Tibial artery (tissue), 4 donors: Measurements from ENCODE around the gene POU2AF2.

Source experiments
- DNase-seq, 2 donors: peaks; one replicate each; pipeline ENCODE4 v3.0.0-alpha.2; 2019
- H3K27ac ChIP-seq, 2 donors: fragments of 200-600 bp; sonication (generic) in 1 of 2; 1 replicate in 1 of 2; 2 replicates in 1 of 2; pipeline ENCODE4 v1.5.1; 2018 to 2019; ENCODE audit warnings: mild to moderate bottlenecking in 1 of 2
- H3K27me3 ChIP-seq, 2 donors: fragments of 200-600 bp; sonication (generic) in 1 of 2; one replicate each; pipeline versions ENCODE4 v1.5.1 to v1.6.0; 2016 to 2019
- H3K36me3 ChIP-seq, 3 donors: fragments of 200-600 bp; sonication (generic) in 2 of 3; one replicate each; pipeline ENCODE4 v1.5.1; 2016 to 2019; ENCODE audit warnings: mild to moderate bottlenecking in 2 of 3
- H3K4me1 ChIP-seq, 4 donors: fragments of 200-600 bp; sonication (generic) in 2 of 4; 1 replicate in 3 of 4; 2 replicates in 1 of 4; pipeline ENCODE4 v1.5.1; 2016 to 2019
- H3K4me3 ChIP-seq, 2 donors: fragments of 200-600 bp; sonication (generic) in 1 of 2; 1 replicate in 1 of 2; 2 replicates in 1 of 2; pipeline ENCODE4 v1.5.1; 2018 to 2019; ENCODE audit warnings: mild to moderate bottlenecking in 2 of 2
- H3K9me3 ChIP-seq, 3 donors: fragments of 200-600 bp; sonication (generic) in 1 of 3; one replicate each; pipeline ENCODE4 v1.5.1; 2016 to 2019
- intact Hi-C: fragments of 100-400 bp; cut with DNase I; formaldehyde crosslinking; loops from one replicate; pipeline ENCODE4 v1.15.0; 2023; ENCODE audit warnings: low total_unique reads
- TF ChIP-seq, protein P1 (sequence below), 2 experiments: fragments of 200-600 bp in 1 of 2; fragments of 450-650 bp in 1 of 2; IDR thresholded peaks; one replicate each; pipeline ENCODE4 v1.5.1; 2017 to 2019; ENCODE audit warnings: antibody characterized with exemption in 2 of 2, mild to moderate bottlenecking in 1 of 2, moderate library complexity in 1 of 2

POU2AF2 gene

DNA sequence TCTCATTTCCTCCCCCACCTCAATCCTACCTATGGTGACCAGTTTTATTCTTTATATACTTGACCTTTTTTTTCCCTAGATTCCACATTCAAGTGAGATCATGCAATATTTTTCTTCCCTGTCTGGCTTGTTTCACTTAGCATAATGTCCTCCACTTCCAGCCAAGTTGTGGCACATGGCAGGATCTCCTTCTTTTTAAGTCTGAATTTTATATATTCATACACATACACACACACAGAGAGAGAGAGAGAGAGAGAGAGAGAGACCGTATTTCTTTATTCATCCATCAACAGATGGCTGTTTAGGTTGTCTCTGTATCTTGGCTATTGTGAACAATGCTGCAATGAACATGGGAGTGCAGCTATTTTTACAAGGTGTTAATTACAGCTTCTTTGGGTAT, 1.4 kb downstream of the POU2AF2 start:
- DNase-seq, result no peak
- TF ChIP-seq, protein P1, sequence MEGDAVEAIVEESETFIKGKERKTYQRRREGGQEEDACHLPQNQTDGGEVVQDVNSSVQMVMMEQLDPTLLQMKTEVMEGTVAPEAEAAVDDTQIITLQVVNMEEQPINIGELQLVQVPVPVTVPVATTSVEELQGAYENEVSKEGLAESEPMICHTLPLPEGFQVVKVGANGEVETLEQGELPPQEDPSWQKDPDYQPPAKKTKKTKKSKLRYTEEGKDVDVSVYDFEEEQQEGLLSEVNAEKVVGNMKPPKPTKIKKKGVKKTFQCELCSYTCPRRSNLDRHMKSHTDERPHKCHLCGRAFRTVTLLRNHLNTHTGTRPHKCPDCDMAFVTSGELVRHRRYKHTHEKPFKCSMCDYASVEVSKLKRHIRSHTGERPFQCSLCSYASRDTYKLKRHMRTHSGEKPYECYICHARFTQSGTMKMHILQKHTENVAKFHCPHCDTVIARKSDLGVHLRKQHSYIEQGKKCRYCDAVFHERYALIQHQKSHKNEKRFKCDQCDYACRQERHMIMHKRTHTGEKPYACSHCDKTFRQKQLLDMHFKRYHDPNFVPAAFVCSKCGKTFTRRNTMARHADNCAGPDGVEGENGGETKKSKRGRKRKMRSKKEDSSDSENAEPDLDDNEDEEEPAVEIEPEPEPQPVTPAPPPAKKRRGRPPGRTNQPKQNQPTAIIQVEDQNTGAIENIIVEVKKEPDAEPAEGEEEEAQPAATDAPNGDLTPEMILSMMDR (IDR thresholded peaks at IDR 0.05), result no peak
- Histone ChIP-seq H3K9me3 (no peaks in the 10 kb centered on the region), H3K4me1 (no peaks in the 10 kb centered on the region), H3K27ac (no peak overlapping the region), H3K4me3 (no peak overlapping the region), H3K36me3 (no peaks in the 10 kb centered on the region), H3K27me3 (peaks cover 0 to 6% of the 10 kb centered on the region in 2 donors)
- intact Hi-C loops, result no loop called here

DNA sequence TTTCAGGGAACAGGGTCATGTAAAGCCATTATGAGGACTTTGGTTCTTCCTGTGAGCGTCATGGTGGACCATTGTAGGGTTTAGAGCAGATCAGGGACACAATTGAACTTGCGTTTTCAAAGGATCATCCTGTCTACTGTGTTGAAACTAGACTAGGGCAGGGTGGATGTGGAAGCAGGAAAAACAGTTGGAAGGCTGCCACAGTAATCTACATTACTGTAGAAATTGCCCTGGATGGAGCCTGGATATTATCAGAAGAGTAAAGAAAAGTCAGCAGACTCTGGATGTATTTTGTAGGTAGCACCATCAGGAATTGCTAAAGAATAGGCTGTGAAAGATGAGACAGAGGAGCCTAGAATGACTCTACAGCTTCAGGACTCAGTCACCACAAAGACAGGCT, 5.4 kb downstream of the POU2AF2 start:
- H3K9me3 ChIP-seq, result no peaks in the 10 kb centered on the region
- TF ChIP-seq, protein P1 (IDR thresholded peaks at IDR 0.05), result no peak
- H3K4me3 ChIP-seq, result no peak overlapping the region
- H3K4me1 ChIP-seq, result no peaks in the 10 kb centered on the region
- no peak overlapping the region for H3K27ac ChIP-seq
- no peak for DNase-seq
- peaks cover 0 to 6% of the 10 kb centered on the region in 2 donors for H3K27me3 ChIP-seq
- no peaks in the 10 kb centered on the region for H3K36me3 ChIP-seq
- intact Hi-C loops, result no loop called here

DNA sequence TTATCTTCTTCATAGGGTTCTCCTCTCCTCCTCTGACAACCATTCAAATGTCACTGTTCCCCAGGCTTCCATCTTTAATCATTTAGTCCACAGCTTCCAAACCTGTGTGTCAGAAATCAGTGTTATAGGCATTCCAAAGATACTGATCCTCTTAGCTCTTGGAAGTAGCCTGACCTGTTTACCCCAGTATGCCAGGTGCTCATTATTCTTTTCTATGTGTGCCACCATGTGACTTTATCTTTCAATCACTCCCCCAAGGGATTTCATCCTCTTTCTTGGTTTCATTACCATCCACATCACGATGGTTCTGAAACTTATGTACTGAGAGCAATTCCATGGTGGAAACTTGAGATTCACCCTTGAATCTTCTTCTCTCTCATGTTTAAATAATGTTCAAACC, 7.6 kb downstream of the POU2AF2 start:
- Histone ChIP-seq H3K9me3 (no peaks in the 10 kb centered on the region), H3K4me1 (no peaks in the 10 kb centered on the region), H3K36me3 (no peaks in the 10 kb centered on the region), H3K27me3 (peaks cover 0 to 5% of the 10 kb centered on the region in 2 donors), H3K27ac (no peak overlapping the region), H3K4me3 (no peak overlapping the region)
- intact Hi-C loops, result no loop called here
- TF ChIP-seq, protein P1 (IDR thresholded peaks at IDR 0.05), result no peak
- no peak for DNase-seq

DNA sequence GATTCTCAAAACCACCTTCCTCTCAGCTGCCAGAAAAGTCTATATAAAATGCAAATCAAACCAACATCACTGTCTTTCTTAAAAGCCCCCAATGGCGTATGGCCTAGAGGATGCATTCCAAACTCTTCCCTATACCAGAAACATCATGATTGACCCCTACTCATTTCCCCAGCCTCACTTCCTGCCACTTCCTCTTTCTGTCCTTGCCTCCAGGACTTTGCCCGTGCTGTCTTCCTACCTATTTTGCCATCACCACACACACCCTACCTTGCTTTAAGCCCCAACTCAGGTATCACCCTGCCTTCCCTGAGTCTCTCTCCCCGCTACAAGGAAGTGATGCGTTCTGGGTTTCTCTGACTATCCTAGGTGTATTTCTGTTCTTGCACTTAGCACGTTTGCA, 8.1 kb downstream of the POU2AF2 start:
- H3K36me3 ChIP-seq, result no peaks in the 10 kb centered on the region
- H3K27ac ChIP-seq, result no peak overlapping the region
- no peak overlapping the region for H3K4me3 ChIP-seq
- peaks cover 0 to 7% of the 10 kb centered on the region in 2 donors for H3K27me3 ChIP-seq
- no peaks in the 10 kb centered on the region for H3K9me3 ChIP-seq
- no peak for DNase-seq
- TF ChIP-seq, protein P1 (IDR thresholded peaks at IDR 0.05), result no peak
- intact Hi-C loops, result no loop called here
- H3K4me1 ChIP-seq, result no peaks in the 10 kb centered on the region

DNA sequence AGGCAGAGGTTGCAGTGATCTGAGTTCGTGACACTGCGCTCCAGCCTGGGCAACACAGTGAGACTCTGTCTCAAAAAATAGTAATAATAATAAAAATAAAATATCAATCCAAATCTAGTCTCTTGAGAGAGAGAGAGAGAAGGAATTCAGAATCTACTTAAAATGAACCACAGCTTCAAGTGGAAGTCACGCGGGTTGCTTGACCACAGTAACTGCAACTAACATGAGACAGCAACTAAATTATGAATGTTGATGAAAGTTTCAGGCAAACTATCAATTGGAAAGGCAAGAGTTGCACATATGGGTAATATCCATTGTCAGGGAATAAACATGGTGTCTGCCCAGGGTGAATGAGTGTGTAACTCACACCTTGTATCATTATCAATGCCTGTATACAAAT, 12.5 kb downstream of the POU2AF2 start:
- Histone ChIP-seq H3K36me3 (no peaks in the 10 kb centered on the region), H3K27me3 (peaks cover 0 to 7% of the 10 kb centered on the region in 2 donors), H3K9me3 (no peaks in the 10 kb centered on the region), H3K4me3 (no peak overlapping the region), H3K4me1 (no peaks in the 10 kb centered on the region), H3K27ac (no peak overlapping the region)
- intact Hi-C loops, result no loop called here
- TF ChIP-seq, protein P1 (IDR thresholded peaks at IDR 0.05), result no peak
- DNase-seq, result no peak

DNA sequence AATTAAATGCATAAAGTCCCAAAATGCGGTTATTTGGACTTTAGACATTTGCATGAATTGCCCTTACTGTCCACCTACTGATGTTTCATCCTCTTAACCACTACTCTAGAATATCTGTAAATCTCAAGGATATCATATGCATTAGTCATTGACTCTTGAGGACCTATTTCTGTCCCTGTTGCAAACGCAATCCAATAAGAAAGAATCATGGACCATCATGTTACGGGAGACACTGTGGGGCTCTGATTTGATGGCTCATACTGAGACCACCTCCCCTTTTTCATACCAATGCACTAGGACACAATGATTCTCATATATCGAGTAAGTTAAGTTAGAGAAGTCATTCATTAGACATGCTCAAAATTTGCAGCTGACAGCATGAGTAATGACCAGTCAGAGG, 14.4 kb downstream of the POU2AF2 start:
- intact Hi-C loops, result no loop called here

More for the DNA sequence above, 14.4 kb downstream of the POU2AF2 start:
- Histone ChIP-seq H3K27me3 (peaks cover 0 to 4% of the 10 kb centered on the region in 2 donors), H3K4me1 (no peaks in the 10 kb centered on the region), H3K4me3 (no peak overlapping the region), H3K36me3 (no peaks in the 10 kb centered on the region), H3K9me3 (no peaks in the 10 kb centered on the region), H3K27ac (no peak overlapping the region)
- TF ChIP-seq, protein P1 (IDR thresholded peaks at IDR 0.05), result no peak
- no peak for DNase-seq
